SK-N-SH (cell line): ENCODE results near the gene KLK14.

Source experiments
- CHD2 ChIP-seq: fragments of 150-350 bp; IDR thresholded peaks from 2 replicates; pipeline ENCODE4 v1.6.1; 2018; ENCODE audit warnings: low read length; ENCODE audit not compliant: partially characterized antibody
- NFIC ChIP-seq: IDR thresholded peaks from 2 replicates; pipeline ENCODE4 v1.4.0; 2012; ENCODE audit warnings: borderline replicate concordance

GRCh38 chr19:51070334-51071094 is 12.2 kb downstream of the KLK14 start:
- TF ChIP-seq CHD2 (no peak), NFIC (no peak)
